OCI-LY7 (cell line): Measurements from ENCODE around the gene TRIM52. TPM values are rescaled to one million over a fixed set of nuclear protein-coding genes. Genes with fewer than 3 reads are reported as not detected.
A peak's percentile ranks its signal among the peaks of the same experiment; 100 is the strongest.

Experiments
- BruUV-seq: library from RNA; stranded (reverse); fragments of 400-500 nt; replicated peaks from 2 replicates; lab custom pipeline; 2021; lab: Mats Ljungman, UMichigan
- CTCF ChIA-PET: fragments of 300-600 bp; sonication (Branson Sonifier 250); formaldehyde crosslinking; loops from one replicate; lab custom pipeline; 2022; ENCODE audit warnings: antibody characterized with exemption; ENCODE audit not compliant: unreplicated experiment; lab: Charles Lee
- POLR2A ChIA-PET: fragments of 300-600 bp; sonication (Branson Sonifier 250); formaldehyde crosslinking; loops from one replicate; lab custom pipeline; 2022; ENCODE audit warnings: antibody characterized with exemption; lab: Charles Lee
- DNase-seq: peaks from one replicate; pipeline ENCODE4 v3.0.0-alpha.2; 2015; ENCODE audit warnings: low spot score
- H2AFZ ChIP-seq: fragments of 200-600 bp; sonication (generic), shearing (Covaris generic); 2 replicates; pipeline ENCODE4 v1.6.1; 2014; ENCODE audit warnings: mild to moderate bottlenecking, antibody characterized with exemption, low read length, moderate library complexity
- H3K27ac ChIP-seq: fragments of 200-600 bp; sonication (generic); 2 replicates; pipeline ENCODE4 v1.5.1; 2014; ENCODE audit warnings: mixed run types, low read depth, mild to moderate bottlenecking, moderate library complexity, low read length, inconsistent platforms; ENCODE audit not compliant: poor library complexity, severe bottlenecking
- H3K36me3 ChIP-seq: fragments of 200-600 bp; sonication (generic); 2 replicates; pipeline ENCODE4 v1.6.1; 2014; ENCODE audit warnings: mild to moderate bottlenecking, antibody characterized with exemption, low read length, moderate library complexity, mixed read lengths; ENCODE audit not compliant: insufficient read depth
- H3K4me1 ChIP-seq: fragments of 200-600 bp; sonication (generic); 2 replicates; pipeline ENCODE4 v1.5.1; 2014; ENCODE audit warnings: mild to moderate bottlenecking, low read length; ENCODE audit not compliant: insufficient read depth, poor library complexity, severe bottlenecking
- H3K4me2 ChIP-seq: fragments of 200-600 bp; sonication (generic); 2 replicates; pipeline ENCODE4 v1.6.1; 2014; ENCODE audit warnings: mild to moderate bottlenecking, low read length
- H3K4me3 ChIP-seq: fragments of 200-600 bp; sonication (generic); 2 replicates; pipeline ENCODE4 v1.5.1; 2014; ENCODE audit warnings: mild to moderate bottlenecking, low read depth, low read length; ENCODE audit not compliant: poor library complexity, severe bottlenecking
- H3K79me2 ChIP-seq: fragments of 200-600 bp; sonication (generic); 2 replicates; pipeline ENCODE4 v1.6.1; 2016; ENCODE audit warnings: low read depth, mild to moderate bottlenecking, low read length, moderate library complexity, mixed read lengths; ENCODE audit not compliant: insufficient read depth
- H3K9me2 ChIP-seq: fragments of 200-600 bp; sonication (generic); 2 replicates; pipeline ENCODE4 v1.6.1; 2016; ENCODE audit warnings: mild to moderate bottlenecking, low read length, mixed read lengths; ENCODE audit not compliant: insufficient read depth
- H3K9me3 ChIP-seq: fragments of 200-600 bp; sonication (generic); 2 replicates; pipeline ENCODE4 v1.6.1; 2014; ENCODE audit warnings: mild to moderate bottlenecking, mixed run types, low read length, mixed read lengths
- H4K20me1 ChIP-seq: fragments of 200-600 bp; sonication (generic); 2 replicates; pipeline ENCODE4 v1.6.1; 2014; ENCODE audit warnings: mild to moderate bottlenecking, antibody characterized with exemption, low read length, moderate library complexity, mixed read lengths; ENCODE audit not compliant: insufficient read depth
- EZH2phosphoT487 ChIP-seq: fragments of 200-600 bp; sonication (generic); IDR thresholded peaks from 2 replicates; pipeline ENCODE4 v1.6.1; 2018; ENCODE audit warnings: low read depth, borderline replicate concordance, mild to moderate bottlenecking, mixed run types, antibody characterized with exemption, low read length, moderate library complexity, mixed read lengths
- intact Hi-C: fragments of 100-400 bp; cut with micrococcal nuclease; formaldehyde crosslinking; loops from one replicate; pipeline ENCODE4 v1.10.0; 2022; ENCODE audit not compliant: unreplicated experiment
- total RNA-seq, 2 experiments: library from RNA; depleted of rRNA in 1 of 2; stranded (reverse); fragments of >200 nt in 1 of 2; shearing (Covaris generic) in 1 of 2; gene quantifications; 2 replicates each; pipeline ENCODE4 v1.2.3, GENCODE V29; 2014 to 2022
- TF ChIP-seq, protein P1 (sequence below): fragments of 200-600 bp; sonication (generic); conservative IDR thresholded peaks from 2 replicates; pipeline ENCODE4 v1.5.1; 2014; ENCODE audit warnings: mild to moderate bottlenecking, antibody characterized with exemption, low read length, moderate library complexity, mixed read lengths

The TRIM52 gene
- total RNA-seq, 2 experiments from 2014 or later = 16.1 to 33.5 TPM

DNA sequence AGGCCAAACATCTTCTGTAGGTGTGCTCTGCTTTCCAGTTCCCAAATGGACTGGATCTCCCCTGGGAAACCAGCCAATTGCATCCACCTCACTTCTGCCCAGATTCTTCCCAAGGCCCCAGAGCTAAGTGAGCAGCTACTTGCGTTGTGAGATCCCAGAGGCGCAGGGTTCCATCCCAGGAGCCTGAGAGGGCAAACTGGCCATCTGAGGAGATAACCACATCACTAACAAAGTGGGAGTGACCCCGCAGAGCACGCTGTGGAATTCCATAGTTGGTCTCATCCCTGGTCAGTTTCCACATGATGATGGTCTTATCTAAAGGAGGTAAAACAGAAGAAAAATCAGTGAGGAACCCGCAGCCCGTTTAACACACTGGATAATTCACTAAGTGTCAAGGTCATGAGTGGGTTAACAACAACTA is 18.9 kb downstream of the TRIM52 start:
- no TSS peak for BruUV-seq
- Histone ChIP-seq H3K4me1 (peaks cover 38% of the 10 kb centered on the region), H3K9me3 (no peaks in the 10 kb centered on the region), H3K27ac (peak overlapping the region; percentile 89), H4K20me1 (peaks cover 50% of the 10 kb centered on the region), H3K36me3 (peaks cover 66% of the 10 kb centered on the region), H3K9me2 (no peaks in the 10 kb centered on the region), H3K79me2 (peaks cover 82% of the 10 kb centered on the region), H3K4me3 (peak overlapping the region; percentile 89), H3K4me2 (peak overlapping the region; percentile 98), H2AFZ (no peak overlapping the region)
- TF ChIP-seq, protein P1, sequence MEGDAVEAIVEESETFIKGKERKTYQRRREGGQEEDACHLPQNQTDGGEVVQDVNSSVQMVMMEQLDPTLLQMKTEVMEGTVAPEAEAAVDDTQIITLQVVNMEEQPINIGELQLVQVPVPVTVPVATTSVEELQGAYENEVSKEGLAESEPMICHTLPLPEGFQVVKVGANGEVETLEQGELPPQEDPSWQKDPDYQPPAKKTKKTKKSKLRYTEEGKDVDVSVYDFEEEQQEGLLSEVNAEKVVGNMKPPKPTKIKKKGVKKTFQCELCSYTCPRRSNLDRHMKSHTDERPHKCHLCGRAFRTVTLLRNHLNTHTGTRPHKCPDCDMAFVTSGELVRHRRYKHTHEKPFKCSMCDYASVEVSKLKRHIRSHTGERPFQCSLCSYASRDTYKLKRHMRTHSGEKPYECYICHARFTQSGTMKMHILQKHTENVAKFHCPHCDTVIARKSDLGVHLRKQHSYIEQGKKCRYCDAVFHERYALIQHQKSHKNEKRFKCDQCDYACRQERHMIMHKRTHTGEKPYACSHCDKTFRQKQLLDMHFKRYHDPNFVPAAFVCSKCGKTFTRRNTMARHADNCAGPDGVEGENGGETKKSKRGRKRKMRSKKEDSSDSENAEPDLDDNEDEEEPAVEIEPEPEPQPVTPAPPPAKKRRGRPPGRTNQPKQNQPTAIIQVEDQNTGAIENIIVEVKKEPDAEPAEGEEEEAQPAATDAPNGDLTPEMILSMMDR = no peak
- no peak for TF ChIP-seq EZH2phosphoT487
- intact Hi-C loops = no loop called here
- POLR2A ChIA-PET = interaction anchor here (0.6 kb wide), 1 partner anchor 20 kb away, joined by 4 read pairs; no protein-coding TSS in a partner anchor
- CTCF ChIA-PET = no interaction called here
- no peak for DNase-seq

DNA sequence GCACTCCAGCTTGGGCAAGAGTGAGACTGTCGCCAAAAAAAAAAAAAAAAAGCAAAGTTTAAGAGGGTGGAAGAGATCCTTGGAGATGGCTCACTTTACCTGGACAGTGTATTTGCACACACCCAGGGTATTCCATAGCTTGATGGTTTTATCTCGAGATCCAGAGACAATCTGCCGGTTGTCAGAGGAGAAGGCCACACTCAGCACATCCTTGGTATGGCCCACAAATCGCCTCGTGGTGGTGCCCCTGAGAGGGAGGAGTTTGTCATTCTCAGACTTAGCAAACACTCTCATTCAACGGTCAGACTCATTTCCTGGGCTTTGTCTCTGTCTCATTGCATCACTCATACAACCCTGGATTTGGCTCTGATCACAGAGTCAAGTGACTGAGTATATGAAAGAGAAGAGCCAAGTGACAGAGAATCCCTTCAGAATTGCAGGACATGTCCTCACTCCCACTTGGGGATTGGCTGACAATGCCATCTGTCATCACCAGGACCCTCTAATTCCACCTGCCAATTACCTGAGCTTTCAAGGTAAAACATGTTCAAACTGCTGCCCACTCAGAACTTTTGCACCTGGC is 19.5 kb downstream of the TRIM52 start:
- intact Hi-C loops = no loop called here
- BruUV-seq = no TSS peak
- peak; percentile 73 for DNase-seq
- TF ChIP-seq, protein P1 = peak; percentile 30; the same call in 1 of the 2 replicates
- TF ChIP-seq EZH2phosphoT487 = no peak
- Histone ChIP-seq H3K4me2 (peak overlapping the region; percentile 98), H3K4me3 (peak overlapping the region; percentile 89), H3K36me3 (peaks cover 71% of the 10 kb centered on the region), H2AFZ (no peak overlapping the region), H3K79me2 (peaks cover 76% of the 10 kb centered on the region), H3K9me3 (no peaks in the 10 kb centered on the region), H3K27ac (peak overlapping the region; percentile 89), H3K4me1 (peaks cover 32% of the 10 kb centered on the region), H4K20me1 (peaks cover 50% of the 10 kb centered on the region), H3K9me2 (no peaks in the 10 kb centered on the region)
- POLR2A ChIA-PET = interaction anchor here (0.6 to 1.0 kb wide), 6 partner anchors 8 to 444 kb away, joined by 3 to 7 read pairs (median 4); no protein-coding TSS in a partner anchor
- CTCF ChIA-PET = no interaction called here
